Hepatic stellate cell (primary cell): ENCODE measurements around the gene NUDT17.

ENCODE experiments used
- DNase-seq: peaks from one replicate; pipeline ENCODE4 v3.0.0; 2011; ENCODE audit warnings: low spot score

NUDT17 gene

DNA sequence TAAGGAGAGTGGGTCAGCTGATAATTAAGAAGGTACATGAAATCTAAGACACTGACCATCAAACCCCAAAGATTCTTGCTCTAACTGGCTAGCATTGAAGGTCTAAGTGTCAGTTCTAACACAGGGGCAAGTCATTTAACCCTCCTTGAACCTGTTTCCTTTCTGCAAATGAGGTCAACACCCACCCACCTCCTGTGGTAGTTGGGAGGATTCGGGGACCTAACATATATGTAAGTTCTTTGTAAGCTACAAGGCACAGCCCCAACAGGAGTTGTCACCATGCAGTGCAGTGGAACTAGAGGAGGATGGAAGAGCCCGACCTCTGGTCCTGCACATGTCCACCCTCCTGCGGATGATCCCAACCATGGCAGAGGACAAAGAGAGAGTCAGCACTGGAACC, 2.4 kb downstream of the NUDT17 start:
- no peak for DNase-seq

DNA sequence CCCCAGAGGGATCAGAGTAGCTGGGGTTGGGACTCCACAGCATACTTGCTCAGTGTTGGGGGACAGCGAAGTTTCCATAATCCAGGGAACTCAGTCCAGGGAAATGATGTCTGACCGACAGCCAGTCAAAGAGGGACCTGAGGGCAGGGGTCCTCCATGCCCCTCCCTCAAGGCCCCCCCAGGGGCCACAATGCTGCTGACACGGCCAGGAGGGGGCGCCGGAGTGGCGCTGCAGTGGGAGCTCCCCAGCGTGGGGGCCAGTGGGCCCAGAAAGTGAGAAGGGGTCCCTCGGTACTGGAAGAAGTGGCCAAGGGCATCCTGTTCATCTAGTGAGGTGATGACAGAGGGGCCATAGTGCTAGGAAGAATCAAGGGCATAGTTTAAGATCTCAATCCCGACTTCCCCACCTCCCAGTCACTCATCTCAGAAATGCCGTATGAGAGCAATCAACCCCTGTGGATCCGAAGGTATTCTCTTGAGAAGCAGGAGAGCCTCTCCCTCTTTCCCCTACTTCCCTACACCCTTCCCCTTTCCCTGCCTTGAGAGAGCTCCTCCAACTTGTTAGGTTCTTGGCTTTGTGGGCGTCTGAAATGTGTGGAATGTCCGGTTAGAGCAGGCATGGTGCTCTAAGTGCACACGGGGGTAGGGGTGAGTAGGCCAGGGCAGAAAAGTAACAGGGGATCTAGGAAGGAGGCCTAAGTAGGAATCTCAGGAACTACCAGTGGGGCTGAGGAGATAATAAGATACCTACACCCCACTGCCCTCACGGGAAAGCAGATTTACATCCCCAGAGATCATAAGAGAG, 4.1 kb downstream of the NUDT17 start:
- peak; percentile 90 for DNase-seq

DNA sequence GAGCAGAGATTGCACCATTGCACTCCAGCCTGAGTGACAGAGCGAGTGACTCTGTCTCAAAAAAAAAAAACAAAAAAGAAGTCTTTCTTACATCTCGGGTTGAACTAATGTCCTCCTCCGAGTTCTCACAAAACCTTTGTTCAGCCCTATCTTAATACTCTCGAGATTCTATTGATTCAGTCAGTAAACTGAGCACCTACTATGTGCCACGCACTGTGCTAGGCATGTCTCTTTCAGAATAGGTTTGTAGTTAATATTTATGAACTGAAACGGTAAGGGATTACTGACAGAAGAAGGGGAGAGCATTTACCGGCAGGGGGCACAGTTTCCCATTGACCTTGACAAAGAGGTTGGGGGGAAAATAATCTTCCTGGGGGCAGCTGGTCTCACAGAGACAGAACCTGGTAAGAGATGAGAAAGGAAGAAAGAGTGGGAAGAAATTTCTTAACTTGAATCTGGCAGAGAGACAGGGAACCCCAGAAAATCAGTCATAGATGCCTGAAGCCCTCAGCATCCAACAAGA, 10.1 kb downstream of the NUDT17 start:
- DNase-seq = no peak

DNA sequence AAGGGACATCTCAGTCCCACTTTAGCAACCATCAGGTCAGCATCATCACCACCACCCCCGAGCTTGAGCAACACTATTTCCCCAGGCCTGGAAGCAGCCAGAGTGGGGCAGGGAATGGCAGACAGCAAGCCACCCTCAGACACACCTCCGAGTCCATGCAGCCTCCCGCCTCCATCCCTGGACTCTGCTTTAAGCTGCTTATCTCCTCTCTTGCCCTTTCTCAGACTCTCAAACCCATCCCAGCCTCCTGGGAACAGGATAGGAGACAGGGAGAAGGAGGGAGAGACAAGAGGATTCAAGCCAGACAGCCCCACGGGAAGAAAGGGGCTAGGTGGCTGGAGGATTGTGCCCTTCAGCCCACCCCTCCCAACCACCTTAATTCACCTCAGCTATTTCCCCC, 11.7 kb downstream of the NUDT17 start:
- DNase-seq = no peak

DNA sequence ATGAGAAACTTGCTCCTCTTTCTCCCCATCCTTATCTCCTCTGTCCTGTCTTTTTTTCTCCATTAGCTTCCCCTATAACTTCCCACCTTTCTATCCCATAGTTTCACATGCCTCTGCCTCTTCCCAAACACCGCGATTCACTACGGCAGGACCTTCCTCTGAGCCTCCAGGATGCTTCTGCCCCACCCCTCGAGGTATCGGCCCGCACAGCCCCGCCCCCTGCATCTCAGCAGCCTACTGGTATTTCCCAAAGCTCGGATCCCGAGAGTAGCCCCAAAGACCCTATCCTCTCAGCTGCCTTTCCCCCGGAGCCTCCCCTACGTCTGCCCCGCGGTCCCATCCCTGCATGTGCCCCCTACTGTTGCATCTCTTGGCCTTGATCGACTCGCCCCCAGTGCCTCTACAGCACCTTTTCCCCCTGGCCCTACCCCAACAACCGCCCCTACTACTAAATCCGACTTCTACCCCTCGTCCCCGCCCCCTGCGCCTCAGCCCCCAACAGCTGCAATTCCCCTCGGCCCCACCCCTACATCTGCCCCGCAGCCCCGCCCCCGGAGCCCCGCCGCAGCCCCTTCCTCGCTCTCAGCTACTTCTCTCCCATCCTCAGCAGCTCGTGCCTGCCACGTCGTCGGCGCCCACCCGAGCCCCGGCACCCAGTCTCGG, 12.9 kb downstream of the NUDT17 start:
- peak; percentile 73 for DNase-seq

DNA sequence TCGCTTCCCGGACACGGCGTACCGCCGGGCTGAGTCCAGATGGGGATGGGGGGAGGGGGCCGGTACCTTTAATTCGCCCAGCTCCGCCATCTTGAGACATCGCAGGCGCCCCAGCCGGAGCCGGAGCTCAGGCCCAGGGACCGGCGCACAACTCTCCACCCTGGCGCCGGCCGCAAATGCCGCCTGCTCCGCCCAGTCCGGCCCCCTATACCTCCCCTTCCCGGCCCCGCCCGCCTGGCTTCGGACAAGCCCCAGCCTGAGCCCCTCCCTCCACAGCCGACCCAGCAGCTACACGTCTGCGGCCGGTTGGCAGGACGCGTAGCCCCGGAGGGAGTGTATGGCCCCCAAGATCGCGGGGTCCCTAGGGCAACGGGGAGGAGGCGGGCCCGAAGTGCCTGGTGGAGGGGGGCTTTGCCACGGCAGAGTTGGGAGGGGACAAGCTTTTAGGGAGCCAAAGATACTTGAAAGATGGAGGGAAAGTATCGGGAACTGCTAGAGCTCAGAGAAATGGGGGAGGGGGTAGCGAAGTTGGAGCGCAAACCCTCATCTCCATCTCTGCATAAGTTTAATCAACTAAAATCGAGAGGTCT, 13.6 kb downstream of the NUDT17 start, which contains the start of gene PIAS3:
Gene PIAS3, minus strand, starts transcription at position 181 of the 590 bp plus-strand sequence. Its CDS starts 91 bp downstream, at position 90.
- peak; percentile 97 for DNase-seq

DNA sequence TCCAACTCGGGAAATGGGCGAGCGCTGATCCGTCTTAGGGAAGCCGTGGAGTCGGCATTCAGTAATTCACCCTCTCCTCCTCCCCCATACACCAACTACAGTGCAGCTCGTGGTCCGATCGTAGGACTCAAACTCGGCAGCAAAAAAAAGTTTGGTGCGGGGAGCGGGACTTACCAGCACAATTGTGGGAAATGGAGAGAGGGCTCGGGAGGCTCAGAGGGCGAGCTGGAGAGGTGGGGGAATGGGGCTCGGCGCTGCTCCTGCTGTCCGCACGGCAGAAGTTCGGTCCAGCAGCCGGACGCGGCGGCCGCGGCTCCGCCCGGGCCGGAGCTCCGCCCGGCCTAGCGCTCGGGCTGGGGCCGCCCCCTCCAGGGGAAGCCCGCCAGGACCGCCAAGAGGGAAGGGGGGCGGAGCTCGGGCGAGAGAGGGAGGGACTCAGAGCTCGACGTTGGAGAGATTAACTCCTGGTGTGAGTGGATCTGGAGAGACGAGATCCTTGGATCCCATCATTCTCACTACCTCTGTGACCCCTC, 14.1 kb downstream of the NUDT17 start:
- peak; percentile 94 for DNase-seq

DNA sequence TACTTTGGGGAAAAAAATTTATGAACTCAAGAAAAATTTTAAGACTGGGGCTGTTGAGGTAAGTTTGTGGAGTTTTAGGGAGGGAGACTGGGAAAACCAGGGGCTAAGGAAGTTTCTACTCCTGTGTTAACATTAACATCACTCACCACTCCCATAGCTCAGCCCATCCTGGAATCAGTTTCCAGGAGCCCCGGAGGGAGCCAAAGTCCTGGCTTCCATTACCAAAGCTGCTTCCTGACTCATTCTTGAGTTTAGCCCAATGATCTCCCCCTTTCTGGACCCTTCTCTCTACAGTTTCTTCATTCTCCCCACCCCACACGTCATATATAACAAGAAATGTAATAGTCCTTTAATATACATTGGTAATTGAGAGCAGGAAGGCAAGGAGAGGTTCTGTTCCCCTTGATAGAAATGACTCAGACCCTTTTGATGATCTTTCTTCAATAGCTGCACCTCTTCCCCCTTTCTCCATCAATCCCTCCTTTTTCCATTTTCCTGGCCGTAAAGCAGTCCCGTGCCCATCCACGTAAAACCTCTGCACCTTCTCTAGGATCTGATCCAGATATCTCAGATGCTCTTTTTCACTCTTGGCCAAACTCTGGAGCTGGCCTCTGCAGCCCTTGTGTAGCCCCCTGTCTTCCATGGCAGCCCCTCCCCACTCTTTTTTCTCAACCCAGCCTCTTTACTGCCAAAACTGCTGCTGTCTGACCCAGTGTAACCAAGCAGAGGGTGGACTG, 18.0 kb downstream of the NUDT17 start:
- DNase-seq = no peak

DNA sequence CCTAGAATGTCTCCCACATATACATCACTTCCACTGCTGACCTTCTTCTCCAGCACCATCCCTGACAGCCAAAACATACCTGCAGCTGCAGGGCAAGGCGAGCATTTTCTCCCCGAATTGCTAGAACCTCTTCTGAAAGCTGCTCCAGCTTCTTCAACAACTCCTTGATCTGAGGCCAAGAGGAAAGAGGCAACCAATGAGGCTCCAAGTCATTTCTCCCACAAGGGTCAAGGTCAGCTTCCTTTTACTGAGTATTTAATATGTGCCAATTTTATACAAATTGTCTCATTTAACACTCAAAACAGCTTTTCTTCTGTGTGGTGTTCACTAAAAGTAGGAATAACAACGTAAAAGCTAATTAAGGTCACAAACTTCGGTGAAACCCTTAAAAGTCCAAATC, 22.8 kb downstream of the NUDT17 start:
- DNase-seq = no peak

DNA sequence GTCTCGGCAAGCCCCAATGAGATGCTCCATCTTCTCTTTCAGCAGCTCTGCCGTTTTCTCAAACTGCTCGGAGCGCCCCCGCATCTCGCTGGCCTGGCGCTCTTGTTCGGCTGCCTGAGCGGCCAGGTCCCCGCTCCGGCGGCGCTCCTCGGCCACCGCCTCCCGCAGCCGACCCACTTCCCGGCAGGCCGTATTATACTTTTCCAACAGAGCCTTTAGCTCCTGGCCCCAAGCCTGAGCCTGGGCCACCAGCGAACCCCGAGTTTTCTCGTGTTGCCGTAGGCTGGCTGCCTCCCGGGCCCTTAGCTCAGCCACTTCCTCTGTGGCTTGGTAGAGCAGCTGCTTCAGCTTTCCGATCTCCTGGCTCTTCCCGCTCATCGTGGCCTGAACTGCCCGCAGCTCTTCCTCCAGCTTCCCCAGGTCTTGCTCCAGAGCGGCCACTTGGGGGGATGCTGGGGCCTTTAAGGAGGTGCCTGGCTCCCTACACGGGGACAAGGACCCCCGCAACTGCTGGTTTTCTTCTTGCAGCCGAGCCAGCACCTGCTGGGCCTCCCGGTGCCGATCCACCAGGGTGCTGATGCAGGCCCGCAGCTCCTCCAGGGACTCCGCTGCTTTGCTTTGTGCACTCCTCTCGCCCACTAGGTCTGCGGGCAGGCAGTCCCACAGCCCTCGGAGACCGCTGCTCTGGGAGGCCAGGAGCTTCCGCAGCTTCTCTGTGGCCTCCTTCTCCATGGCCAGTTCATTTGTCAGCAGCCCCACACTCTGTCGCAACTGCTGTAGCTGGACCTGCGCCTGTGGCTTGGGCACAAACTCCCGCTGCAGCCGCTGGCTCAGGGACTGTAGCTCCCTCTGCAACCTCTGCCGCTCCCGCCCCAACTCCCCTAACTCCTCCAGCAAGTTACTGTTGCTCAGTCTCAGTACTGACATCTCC, 26.8 kb downstream of the NUDT17 start:
- DNase-seq = peak; percentile 38

DNA sequence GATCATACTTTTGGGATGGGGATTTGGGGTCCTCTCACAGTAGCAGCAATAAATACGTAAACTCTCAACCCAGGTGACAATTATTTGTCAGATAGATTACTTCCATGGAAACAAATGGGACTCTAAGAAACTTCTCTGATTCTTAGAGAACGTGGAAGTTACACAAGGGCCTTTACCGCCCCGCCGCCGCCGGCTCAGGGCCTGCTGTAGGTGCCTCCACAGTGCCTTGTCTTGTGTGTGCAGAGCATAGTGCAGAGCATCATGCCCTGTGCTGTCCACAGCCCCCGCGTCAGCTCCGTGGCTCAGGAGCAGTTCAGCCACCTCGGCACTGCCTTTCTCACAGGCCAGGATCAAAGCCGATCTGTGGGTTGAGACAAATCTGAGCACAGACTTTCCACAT, 29.2 kb downstream of the NUDT17 start:
- DNase-seq = no peak

DNA sequence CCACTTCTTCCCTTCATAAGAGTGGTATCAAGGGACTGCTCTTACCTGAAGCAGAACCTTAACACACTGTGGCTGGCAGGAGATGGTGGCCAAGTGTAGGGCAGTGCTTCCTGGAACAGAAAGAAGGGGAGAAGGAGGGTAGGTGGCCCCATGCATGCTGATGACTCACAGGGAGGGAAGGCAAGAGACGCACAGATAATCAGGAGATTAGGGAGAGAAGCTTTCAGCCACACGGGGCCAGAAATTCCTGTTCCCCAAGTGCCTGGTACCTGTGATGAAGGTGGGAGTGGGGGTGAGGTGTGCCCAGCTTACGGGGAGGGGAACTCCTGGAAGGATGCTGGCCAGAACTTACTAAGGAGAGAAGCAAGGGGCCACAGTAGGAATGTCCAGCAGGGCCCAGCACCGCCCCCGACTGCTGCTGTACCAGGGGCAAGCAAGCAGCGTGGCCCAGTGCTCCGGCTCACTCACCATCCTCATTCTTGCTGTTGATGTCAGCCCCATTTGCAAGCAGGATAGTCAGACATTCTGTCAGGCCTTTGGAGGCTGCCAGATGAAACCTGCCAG, 32.6 kb downstream of the NUDT17 start:
- DNase-seq = no peak

DNA sequence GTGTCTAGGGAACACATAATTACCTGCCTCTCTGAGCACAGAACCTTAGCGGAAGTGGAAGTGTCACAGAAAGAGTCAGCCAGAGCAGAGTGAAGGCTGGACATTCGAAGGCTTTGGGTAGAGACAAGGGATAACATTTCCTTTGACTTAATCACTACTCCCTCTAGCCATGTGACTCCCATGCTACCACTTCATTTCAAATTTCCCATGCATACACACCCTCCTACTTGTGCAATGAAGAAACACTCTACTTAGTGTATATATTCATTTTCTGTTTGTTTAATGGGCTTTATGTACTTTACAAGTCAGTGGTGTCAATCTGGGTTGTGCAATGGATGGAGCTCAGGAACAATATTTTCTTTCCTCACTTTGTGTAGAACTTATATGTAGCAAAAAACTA, 33.3 kb downstream of the NUDT17 start:
- DNase-seq = peak; percentile 39

DNA sequence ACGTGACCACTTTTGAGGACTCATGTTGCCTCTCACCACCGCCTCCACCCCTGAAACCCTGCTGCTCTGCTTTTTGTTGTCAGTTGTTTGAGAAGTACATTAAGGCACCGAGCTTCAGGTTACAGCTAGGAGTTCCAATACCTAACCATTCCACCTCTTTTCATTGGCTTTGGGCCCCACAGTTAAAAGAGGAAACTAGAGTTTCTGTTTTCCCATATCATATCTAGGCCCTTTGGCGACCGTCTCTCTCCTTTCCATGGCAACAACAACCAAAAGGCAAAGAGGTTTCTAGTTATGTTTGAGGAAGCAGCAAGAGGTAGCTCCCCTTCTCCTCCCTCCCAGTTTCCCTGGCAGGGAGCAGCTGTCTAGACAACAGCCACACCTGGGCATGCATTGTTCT, 34.3 kb downstream of the NUDT17 start:
- DNase-seq = no peak

DNA sequence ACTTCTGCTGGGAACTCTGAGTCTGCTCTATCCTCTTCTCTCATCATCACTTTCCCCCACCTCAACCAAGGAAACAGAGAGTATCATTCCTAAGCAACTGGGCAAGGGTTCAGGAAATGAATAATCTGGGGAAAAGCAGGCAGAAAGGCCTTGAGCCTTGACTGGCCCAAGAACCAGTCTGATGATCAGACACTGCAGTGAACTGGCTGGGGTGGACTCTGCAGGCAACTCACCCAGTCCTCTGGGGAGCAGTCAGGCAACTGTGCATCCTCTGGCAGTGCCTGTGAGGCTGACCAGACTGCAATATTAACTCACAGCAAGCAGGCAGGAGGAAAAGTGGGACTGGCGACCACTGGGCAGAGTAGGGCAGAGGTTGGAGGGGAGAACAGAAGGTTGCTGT, 39.2 kb downstream of the NUDT17 start:
- peak; percentile 70 for DNase-seq

DNA sequence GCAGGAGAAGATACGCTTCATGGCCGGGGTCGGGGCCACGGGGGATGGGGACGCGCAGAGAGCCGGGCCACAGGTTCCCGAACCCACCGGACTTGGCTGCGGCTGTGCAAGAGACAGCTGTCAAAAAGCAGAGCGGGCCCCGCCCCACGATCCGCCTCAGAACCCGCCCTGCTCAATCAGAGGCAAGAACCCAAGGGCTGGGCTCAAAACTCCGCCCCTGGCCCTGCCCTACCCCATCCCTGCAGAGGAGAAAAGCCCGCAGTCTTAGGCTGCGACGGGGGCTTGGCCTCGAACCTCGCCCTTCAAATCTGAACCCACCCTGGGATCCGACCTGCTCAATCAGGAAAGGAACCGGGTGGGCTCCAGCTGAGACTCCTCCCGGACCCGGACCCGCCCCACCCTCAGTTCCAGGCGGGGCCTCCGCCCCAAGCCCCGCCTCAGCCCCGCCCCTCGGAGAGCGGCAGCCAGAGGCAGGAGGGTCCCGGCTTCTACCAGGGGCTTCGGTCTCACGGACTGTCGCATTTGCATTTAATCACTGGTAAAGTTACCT, 40.4 kb downstream of the NUDT17 start, which contains the start of gene ANKRD35:
Gene ANKRD35, minus strand, starts transcription at position 129 of the 550 bp plus-strand sequence. Its CDS starts 108 bp downstream, at position 21.
- DNase-seq = peak; percentile 96

DNA sequence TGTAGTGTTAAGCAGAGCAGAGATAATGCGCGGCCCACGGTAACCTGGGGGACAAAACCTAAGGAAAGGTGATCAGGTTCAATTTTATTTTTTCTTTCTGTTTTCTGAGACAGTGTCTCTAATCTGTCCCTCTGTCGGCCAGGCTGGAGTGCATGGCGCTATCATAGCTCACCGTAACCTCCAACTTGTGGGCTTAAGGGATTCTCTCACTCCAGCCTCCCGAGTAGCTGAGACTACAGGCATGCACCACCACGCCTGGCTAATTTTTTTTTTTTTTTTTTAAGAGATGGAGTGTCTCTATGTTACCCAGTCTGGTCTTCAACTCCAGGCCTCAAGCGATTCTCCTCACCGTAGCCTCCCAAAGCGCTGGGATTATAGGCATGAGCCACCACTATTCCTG, 41.0 kb downstream of the NUDT17 start:
- no peak for DNase-seq

DNA sequence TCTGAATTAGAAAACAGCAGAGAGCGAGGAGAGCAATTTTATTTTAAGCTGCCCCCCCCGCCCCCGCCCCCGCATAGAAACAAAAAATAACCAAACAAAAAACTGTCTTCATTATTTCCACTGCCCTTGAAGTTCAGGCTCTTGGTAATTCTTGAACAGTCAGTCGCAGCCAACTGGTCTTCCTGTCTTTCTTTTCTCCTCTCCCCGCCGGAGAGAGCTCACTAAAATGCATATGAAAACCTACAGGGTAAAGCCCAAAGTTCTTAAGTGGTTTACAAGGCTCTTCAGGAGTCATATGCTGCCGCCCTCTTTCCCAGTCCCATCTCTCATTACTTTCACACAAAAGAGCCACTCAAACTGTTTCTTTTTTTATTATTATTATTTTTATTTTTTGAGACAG, 41.4 kb downstream of the NUDT17 start:
- DNase-seq = no peak

DNA sequence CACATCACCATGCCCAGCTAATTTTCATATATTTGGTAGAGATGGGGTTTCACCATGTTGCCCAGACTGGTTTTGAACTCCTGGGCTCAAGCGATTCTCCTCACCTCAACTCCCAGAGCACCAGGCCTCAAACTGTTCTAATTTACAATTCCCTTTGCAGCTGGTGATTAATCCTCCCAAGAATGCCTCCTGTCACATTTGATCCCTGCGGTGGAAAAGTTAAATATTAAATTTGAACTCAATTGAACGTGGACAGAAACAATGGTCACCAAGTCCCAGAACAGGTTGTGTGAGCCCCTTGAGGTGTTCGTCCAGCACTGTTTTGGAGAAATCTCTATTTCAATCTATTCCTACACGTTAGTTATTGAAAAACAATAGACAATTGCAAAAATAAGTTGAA, 42.2 kb downstream of the NUDT17 start:
- no peak for DNase-seq

DNA sequence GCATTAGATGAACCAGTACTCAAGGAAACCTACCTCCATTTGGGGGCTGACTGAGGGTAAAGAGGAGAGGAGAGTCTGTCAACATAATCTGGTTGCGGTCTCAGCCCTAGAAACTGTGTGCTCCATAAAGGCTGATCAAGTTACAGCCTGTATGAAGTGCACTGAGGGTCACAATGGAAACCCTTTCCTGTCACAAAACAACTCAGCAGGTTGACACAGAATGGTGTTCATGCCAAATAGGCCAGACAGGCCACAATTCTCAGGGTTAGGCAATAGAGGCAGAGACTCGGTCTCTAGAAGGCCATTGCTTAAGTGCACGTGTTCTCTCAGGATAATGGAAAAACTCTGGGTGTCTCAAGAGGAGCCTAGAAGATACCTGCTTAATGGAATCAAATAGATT, 44.3 kb downstream of the NUDT17 start:
- DNase-seq = no peak
